Measurements from ENCODE around the gene CLRN1.

Gene CLRN1

DNA sequence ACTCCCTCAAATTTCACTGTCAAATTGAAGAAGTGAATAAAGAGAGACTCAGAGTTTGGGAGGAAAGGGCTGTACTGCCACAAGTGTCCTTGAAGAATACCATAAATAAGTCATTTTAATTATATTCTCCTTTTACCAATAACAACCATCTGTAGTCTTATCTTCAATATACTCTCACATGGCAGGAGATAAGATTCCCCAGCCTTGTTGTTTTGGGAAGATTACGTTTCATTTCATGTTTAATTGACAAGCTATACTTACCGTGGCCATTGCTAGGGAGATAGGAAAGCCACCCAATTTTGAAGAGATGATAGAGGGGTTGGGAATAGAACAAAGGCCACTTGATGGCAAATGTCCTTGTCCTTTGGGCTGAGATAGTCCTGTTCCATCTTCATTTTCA lies 69.5 kb downstream of the CLRN1 start:
- no peak for ATAC-seq (ENCODE audit: low read depth)
- DNase-seq (ENCODE audit: low spot score), result no peak
- peaks cover 19% of the 10 kb centered on the region for H3K27me3 ChIP-seq (ENCODE audit: insufficient read depth, poor library complexity, severe bottlenecking)

DNA sequence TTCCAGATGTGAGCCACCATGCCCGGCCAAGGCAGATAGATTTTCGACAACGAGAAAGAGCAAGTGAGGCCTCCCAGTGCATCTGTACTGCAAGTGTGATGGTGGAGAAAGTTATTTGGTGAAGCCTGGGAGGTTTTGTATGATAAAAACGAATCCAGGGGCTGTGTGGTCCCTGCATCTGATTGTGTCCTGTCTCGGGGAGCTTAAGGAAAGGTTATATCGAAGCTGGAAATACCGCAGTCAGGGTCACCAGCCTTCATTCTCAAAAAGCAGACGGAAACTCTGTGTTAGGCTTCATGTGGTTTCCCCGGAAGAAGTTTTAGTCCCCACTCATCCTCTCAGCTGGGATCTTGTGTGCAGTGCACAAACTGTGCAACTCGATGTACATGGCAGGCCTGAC lies 70.7 kb downstream of the CLRN1 start:
- H3K4me3 ChIP-seq (ENCODE audit: severe bottlenecking), result no peak overlapping the region
- TF ChIP-seq, protein P1, sequence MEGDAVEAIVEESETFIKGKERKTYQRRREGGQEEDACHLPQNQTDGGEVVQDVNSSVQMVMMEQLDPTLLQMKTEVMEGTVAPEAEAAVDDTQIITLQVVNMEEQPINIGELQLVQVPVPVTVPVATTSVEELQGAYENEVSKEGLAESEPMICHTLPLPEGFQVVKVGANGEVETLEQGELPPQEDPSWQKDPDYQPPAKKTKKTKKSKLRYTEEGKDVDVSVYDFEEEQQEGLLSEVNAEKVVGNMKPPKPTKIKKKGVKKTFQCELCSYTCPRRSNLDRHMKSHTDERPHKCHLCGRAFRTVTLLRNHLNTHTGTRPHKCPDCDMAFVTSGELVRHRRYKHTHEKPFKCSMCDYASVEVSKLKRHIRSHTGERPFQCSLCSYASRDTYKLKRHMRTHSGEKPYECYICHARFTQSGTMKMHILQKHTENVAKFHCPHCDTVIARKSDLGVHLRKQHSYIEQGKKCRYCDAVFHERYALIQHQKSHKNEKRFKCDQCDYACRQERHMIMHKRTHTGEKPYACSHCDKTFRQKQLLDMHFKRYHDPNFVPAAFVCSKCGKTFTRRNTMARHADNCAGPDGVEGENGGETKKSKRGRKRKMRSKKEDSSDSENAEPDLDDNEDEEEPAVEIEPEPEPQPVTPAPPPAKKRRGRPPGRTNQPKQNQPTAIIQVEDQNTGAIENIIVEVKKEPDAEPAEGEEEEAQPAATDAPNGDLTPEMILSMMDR (IDR thresholded peaks at IDR 0.05; ENCODE audit: poor library complexity, severe bottlenecking), result no peak
- ATAC-seq (ENCODE audit: low read depth) (no peak), DNase-seq (ENCODE audit: low spot score) (no peak)
- no peaks in the 10 kb centered on the region for H3K4me1 ChIP-seq (ENCODE audit: insufficient read depth, poor library complexity, severe bottlenecking)
- H3K36me3 ChIP-seq (ENCODE audit: low read depth), result no peaks in the 10 kb centered on the region
- no peak overlapping the region for H3K27ac ChIP-seq (ENCODE audit: poor library complexity, severe bottlenecking)
- H3K9me3 ChIP-seq (ENCODE audit: severe bottlenecking), result no peaks in the 10 kb centered on the region
- peaks cover 19% of the 10 kb centered on the region for H3K27me3 ChIP-seq (ENCODE audit: insufficient read depth, poor library complexity, severe bottlenecking)

More for the DNA sequence above, 69.5 kb downstream of the CLRN1 start:
- TF ChIP-seq, protein P1 (IDR thresholded peaks at IDR 0.05; ENCODE audit: poor library complexity, severe bottlenecking), result no peak
- Histone ChIP-seq H3K27ac (ENCODE audit: poor library complexity, severe bottlenecking) (no peak overlapping the region), H3K36me3 (ENCODE audit: low read depth) (no peaks in the 10 kb centered on the region), H3K4me3 (ENCODE audit: severe bottlenecking) (no peak overlapping the region), H3K9me3 (ENCODE audit: severe bottlenecking) (no peaks in the 10 kb centered on the region), H3K4me1 (ENCODE audit: insufficient read depth, poor library complexity, severe bottlenecking) (no peaks in the 10 kb centered on the region)

DNA sequence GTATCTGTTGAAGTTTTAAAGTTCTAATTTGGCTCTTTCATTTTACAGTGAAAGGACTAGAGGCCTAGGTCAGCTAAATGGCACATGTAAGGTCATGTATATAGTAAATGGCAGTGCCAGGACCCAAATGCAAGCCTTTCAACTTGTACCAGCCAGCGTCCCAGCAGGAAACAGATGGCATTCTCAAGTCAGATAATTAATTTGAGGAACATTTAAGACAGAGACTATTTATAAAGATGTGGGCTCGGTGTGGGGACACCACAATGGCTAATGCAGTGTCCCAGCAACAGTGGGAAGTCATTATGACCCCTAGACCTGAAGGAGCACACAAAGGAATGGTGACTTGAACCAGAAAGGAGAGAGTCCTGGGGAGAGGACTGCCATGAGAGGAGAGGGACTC lies 73.4 kb downstream of the CLRN1 start:
- Histone ChIP-seq H3K4me3 (ENCODE audit: severe bottlenecking) (no peak overlapping the region), H3K27ac (ENCODE audit: poor library complexity, severe bottlenecking) (no peak overlapping the region), H3K36me3 (ENCODE audit: low read depth) (no peaks in the 10 kb centered on the region), H3K4me1 (ENCODE audit: insufficient read depth, poor library complexity, severe bottlenecking) (no peaks in the 10 kb centered on the region), H3K9me3 (ENCODE audit: severe bottlenecking) (no peaks in the 10 kb centered on the region), H3K27me3 (ENCODE audit: insufficient read depth, poor library complexity, severe bottlenecking) (peaks cover 3% of the 10 kb centered on the region)
- ATAC-seq (ENCODE audit: low read depth) (no peak), DNase-seq (ENCODE audit: low spot score) (no peak)
- TF ChIP-seq, protein P1 (IDR thresholded peaks at IDR 0.05; ENCODE audit: poor library complexity, severe bottlenecking), result no peak

DNA sequence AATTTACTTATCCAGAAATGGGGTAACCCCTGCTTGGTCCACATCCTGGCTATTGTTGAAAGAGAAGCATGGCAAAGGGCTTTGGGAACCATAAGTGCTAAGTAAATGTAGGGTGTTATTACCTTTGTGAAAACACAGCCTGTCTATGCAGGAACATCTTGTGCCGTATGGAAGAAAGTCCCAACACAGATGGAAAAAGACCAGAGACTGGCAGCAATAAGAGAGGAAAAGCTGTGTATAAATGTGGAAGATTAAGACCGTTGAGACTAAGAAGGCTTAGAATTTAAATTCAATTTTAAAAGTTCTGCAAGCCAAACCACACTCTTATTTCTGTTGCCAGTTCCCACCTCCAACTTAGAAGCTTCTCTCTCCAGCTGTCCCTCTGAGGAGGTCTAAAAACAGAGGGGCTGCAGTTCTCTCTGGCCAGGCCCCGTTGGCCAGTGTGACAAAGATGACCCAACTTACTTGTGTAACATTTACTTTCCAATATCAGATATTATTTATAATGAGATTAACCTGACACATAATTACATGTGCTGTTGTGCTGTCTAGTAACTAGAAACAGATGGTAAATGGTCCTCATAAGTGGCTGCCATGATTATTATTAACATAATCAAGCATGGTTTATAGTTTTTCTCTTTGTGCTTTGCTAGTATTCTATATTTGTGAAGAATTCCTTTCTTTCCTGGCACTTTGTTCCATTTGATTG lies 74.3 kb downstream of the CLRN1 start:
- no peaks in the 10 kb centered on the region for H3K9me3 ChIP-seq (ENCODE audit: severe bottlenecking)
- TF ChIP-seq, protein P1 (IDR thresholded peaks at IDR 0.05; ENCODE audit: poor library complexity, severe bottlenecking), result no peak
- no peaks in the 10 kb centered on the region for H3K4me1 ChIP-seq (ENCODE audit: insufficient read depth, poor library complexity, severe bottlenecking)
- no peaks in the 10 kb centered on the region for H3K36me3 ChIP-seq (ENCODE audit: low read depth)
- ATAC-seq (ENCODE audit: low read depth), result no peak
- H3K4me3 ChIP-seq (ENCODE audit: severe bottlenecking), result no peak overlapping the region
- no peak for DNase-seq (ENCODE audit: low spot score)
- H3K27ac ChIP-seq (ENCODE audit: poor library complexity, severe bottlenecking), result no peak overlapping the region
- H3K27me3 ChIP-seq (ENCODE audit: insufficient read depth, poor library complexity, severe bottlenecking), result no peaks in the 10 kb centered on the region

DNA sequence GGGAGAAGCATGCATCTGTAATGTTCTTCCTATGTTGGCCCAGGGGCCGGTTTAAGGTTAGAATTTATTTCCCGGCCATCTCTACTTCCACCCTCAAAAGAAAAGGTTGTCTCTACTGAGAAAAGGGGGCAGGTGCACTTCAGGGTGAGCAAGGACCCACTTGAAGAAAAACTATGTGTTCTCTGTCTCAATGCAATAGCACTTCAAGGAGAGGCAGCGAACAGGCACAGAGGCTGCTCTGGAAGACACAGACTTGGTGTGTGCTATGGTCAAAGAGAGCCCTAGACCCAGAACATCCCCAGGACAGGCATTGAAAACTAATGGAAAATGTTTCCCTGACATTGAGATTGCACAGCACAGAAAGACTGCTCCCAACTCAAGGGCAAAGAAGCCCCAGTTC lies 74.9 kb downstream of the CLRN1 start:
- Histone ChIP-seq H3K27ac (ENCODE audit: poor library complexity, severe bottlenecking) (no peak overlapping the region), H3K27me3 (ENCODE audit: insufficient read depth, poor library complexity, severe bottlenecking) (no peaks in the 10 kb centered on the region), H3K4me1 (ENCODE audit: insufficient read depth, poor library complexity, severe bottlenecking) (no peaks in the 10 kb centered on the region), H3K36me3 (ENCODE audit: low read depth) (no peaks in the 10 kb centered on the region), H3K9me3 (ENCODE audit: severe bottlenecking) (no peaks in the 10 kb centered on the region), H3K4me3 (ENCODE audit: severe bottlenecking) (no peak overlapping the region)
- TF ChIP-seq, protein P1 (IDR thresholded peaks at IDR 0.05; ENCODE audit: poor library complexity, severe bottlenecking), result no peak
- ATAC-seq (ENCODE audit: low read depth) (no peak), DNase-seq (ENCODE audit: low spot score) (no peak)

Measured in RWPE2 (cell line).